Measurements from ENCODE around the gene MAPK8IP3.
"Not testable (repeated sequence)": the region's sequence is repeated elsewhere in the genome, so short reads cannot be mapped to it uniquely, and the experiment has no call there.

Gene MAPK8IP3

DNA sequence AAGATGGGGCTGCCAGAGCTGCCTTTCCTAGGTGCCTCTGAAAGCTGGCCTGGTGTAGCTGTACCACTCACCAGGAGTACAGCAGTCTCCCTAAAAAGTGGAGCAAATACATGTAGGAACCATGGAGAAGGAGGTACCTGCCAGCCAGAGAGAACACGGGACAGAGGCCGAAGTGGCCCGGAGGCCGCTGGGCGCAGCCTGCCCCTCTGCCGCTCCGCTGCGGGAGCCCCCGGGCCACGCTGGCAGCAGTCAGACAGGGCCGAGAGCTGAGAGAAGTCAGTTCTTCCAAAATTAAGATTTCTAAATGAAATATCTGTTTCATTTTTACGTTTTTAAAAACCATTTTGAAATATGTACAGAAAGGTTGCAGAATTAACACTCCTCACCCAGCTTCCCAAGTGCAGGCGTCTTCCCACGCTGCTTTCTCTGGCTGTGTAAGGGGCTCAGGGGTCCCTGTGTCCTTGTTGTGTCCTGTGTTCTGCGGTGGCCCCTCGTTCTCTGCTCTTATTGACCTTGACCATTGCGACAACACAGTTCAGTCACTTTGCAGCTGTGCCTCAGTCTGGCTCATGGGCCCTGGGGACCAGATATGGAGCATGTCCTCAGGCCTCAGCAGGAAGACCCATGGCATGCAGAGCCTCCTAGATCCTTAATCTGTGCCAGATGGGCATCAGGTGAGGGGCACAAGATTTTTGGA is 5.0 kb downstream of the MAPK8IP3 start:
- ATAC-seq, result no peak

DNA sequence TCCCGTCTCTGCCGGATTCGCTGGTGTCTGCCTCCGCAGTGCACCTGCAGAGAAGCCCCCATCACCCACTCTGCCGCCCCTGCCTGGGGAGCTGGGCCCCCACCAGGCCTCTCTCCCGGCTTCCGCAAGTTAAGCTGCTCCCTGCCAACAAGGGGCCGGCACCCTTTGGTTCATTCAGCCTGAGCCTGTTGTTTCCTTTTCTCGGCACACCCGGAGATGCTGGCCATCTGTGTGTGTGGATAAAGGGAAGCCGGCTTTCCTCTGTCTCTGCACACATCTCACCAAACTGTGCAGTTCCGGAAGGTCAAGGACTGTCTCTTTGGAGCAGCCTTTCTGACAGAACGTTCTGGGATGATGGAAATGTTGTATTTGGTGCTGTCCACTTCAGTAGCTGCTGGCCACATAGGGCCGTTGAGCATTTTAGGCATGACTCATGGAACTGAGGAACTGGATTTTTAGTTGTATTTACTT is 6.8 kb downstream of the MAPK8IP3 start:
- ATAC-seq, result no peak

DNA sequence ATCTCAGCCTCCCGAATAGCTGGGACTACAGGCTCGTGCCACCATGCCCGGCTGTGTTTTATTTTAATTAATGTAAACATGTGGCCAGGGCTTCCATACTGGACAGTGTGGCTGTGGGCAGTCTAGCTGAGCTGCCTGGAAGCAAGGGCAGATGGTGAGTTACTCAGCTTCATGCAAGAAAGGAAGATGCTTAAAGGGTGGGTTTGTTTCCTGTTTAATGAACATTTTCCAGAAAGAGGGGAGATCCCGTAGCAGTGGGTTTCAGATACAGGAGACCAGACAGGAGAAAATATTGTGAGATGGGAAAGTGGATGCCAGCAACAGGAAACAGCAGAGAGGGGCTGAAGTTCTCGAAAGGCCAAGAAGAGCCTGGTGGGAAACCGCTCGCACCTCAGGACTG is 7.3 kb downstream of the MAPK8IP3 start:
- ATAC-seq, result no peak

DNA sequence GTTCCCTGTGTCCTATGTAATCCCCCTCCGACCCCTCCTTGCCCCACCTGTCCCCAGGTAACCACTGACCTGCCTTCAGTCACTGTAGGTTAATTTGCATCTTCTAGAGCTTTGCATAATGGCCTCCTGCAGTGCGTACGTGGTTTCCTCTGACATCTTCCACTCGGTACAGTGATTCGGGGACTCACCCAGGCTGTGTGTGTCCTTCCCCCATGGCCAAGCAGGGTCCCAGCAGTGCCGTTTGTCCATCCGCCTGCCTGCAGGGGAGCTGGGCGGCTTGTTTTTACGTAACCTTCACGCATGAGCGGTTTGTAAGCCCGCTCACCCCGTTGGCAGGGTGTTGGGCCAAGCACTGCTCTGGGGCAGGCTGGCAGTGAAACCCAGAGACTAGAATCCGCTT is 7.9 kb downstream of the MAPK8IP3 start:
- no peak for ATAC-seq

DNA sequence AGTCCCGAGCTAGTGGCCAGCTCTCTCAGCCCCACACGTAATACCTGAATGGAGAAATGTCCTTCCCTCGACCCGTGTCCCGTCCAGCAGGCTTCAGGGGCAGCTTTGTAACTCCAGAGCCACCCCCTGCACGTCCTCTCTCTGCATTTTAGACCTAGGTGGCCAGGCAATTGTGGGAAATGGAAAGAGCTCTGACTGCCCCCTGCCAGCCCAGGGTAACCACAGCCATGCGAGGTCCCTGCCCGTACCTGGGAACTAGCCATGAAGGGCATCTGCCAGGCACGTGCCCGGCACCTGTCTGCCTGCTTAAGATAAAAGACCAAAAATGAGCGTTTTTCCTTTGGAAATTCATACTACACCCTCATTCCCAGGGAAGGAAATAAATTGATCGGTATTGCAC is 9.2 kb downstream of the MAPK8IP3 start:
- no peak for ATAC-seq

DNA sequence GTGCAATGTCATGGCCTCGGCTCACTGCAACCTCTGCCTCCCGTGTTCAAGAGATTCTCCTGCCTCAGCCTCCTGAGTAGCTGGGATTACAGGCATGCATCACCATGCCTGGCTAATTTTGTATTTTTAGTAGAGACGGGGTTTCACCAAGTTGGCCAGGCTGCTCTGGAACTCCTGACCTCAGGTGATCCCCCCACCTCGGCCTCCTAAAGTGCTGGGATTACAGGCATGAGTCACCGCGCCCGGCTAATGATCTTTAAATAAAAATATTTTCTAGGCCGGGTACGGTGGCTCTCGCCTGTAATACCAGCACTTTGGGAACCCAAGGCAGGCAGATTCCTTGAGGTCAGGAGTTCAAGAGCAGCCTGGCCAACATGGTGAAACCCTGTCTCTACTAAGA is 12.2 kb downstream of the MAPK8IP3 start:
- not testable (repeated sequence) for ATAC-seq

DNA sequence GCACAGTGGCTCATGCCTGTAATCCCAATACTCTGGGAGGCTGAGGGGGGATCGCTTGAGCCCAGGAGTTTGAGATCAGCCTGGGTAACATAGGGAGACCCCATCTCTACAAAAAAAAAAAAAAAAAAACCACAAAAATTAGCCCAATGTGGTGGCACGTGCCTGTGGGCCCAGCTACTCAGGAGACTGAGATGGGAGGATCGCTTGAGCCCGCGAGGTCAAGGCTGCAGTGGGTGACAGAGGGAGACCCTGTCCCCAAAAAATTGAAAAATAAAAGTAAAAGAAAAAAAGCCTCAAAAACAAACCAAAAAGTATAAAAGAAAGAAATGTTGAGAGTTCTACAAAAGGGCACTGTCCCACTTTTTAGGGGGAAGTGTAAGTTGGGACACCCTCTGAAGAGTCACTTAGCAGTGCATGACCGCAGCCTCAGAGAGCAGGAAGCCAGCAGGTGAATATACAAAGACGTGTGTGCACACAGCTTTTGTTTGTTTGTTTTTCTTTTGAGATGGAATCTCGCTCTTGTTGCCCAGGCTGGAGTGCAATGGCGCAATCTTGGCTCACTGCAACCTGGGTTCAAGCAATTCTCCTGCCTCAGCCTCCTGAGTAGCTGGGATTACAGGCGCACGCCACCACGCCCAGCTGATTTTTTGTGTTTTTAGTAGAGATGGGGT is 13.7 kb downstream of the MAPK8IP3 start:
- not testable (repeated sequence) for ATAC-seq

DNA sequence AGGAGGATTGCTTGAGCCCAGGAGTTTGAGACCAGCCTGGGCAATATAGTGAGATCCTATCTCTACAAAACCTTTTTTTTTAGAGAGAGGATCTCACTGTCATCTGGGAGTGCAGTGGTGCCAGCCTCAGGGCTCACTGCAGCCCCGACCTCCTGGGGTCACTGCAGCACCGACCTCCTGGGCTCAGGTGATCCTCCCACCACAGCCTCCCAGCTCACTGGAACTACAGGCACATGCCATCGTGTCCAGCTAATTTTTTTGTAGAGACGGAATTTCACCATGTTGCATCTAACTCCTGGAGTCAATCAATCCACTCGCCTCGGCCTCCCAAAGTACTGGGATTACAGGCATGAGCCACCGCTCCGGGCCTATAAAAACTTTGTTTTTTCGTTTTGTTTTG is 15.4 kb downstream of the MAPK8IP3 start:
- no peak for ATAC-seq

DNA sequence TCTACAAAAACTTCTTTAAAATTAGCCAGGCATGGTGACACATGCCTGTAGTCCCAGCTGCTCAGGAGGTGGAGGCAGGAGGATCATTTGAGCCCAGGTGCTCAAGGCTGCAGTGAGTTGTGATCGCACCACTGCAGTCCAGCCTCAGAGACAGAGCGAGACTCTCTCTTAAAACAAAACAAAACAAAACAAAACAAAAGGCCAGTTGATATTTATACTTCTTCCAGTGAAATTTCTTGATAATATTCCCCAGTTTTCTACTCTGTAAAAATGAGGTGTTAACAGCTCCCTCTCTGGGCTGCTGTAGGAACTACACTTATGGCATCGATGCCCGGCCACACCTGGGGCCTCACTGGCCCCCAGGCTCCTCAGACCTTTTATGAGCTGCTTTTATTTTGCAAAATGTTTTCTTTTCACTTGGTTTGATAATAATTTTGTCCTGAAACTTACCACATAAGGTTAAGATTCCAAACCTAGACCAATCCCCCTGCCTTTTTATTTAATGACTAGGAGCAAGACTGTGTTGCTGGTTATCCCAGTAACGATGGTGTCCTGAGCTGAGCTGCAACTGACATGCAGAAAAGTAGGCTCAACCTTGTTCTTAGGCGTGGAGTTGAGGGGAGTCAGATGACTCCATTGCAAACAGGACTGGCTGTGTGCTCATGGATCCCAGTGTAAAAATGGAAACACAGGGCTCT is 17.6 kb downstream of the MAPK8IP3 start:
- ATAC-seq, result no peak

DNA sequence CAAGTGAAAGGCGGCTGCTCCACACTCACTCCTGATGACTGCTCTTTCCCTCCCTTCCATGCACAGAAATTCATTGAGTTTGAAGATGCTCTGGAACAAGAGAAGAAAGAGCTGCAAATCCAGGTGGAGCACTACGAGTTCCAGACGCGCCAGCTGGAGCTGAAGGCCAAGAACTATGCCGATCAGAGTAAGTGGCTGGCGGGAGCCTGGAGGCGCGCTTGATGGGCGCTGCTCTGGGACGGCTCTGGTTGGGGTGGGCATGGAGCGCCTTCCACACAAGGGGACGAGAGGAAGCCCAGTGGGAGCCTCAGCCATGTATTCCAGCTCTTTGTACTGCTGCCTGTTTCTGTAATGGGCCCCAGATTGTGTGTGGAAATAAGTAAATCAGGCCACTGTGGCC is 18.5 kb downstream of the MAPK8IP3 start:
- no peak for ATAC-seq

DNA sequence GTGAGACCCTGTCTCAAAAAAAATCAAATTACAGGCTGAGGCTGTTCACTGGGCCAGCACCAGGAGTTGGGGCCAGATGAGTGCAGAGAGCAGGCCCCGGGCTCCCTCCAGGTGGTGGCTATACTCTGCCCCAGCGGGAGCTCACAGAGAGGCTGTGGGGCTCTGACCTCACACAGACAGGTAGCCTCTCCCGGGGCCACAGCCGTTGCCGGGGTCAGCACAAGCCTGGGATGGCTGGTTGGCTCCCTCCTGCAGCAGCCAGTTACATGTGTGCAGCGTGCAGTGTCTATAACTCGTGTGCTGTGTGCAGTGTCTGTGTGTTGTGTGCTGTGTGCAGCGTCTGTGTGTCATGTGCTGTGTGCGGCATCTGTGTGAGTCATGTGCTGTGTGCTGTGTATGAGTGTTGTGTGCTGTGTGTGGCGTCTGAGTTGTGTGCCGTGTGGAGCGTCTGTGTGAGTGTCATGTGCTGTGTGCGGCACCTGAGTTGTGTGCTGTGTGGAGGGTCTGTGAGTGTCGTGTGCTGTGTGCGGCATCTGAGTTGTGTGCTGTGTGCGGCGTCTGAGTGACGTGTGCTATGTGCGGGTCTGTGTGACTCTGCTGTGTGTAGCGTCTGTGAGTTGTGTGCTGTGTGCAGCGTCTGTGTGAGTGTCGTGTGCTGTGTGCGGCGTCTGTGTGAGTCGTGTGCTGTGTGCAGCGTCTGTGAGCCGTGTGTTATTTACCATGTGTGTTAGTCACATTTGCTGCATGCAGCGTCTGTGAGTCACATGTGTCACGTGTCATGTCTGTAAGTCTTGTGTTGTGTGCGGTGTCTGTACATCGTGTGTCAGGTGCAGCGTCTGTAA is 20.9 kb downstream of the MAPK8IP3 start:
- ATAC-seq, result no peak

DNA sequence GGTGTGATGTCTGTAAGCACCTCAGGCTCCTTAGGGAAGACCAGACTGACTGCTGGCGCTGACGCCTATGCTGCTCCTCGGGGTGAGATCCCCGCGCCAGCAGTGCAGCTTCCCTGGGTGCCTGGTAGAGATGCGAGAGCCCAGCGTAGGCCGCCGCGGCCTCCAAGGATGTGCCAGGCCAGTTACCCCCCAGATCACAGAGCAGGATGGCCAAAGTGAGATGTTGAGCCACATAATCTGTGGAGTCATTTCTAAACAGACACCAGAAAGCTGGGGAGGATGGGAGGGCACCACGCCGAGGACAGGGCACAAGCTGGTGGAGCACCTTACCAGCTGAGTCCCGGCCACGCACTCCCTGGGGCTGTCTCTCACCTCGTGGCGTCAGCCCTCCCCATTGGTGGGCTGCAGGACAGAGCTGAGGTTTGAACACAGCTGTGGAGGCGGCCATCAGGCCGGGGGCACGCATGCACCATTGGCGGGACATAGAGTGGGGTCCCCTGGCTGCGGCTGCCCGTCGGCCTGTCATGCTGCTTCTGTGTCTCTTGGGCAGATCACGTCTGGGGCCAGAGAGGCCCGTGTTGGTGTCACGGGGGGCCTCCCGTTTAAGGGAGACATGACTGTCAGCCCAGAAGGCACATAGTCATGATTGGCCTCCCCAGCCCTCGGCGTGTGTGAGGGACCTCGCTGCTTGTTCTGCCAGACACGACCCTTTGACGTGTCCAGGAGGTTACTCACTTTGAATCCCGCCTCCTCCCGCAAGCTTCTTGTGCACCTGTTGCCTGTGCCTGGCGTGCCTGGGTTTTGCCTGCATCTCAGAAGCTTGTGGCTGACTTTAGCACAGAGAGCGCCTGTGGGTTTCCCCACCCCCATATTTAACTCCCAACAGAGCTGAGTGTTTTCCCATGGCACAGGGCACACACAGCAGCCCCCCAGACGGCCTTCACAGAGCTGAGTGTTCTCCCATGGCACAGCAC is 21.9 kb downstream of the MAPK8IP3 start:
- ATAC-seq, result no peak

DNA sequence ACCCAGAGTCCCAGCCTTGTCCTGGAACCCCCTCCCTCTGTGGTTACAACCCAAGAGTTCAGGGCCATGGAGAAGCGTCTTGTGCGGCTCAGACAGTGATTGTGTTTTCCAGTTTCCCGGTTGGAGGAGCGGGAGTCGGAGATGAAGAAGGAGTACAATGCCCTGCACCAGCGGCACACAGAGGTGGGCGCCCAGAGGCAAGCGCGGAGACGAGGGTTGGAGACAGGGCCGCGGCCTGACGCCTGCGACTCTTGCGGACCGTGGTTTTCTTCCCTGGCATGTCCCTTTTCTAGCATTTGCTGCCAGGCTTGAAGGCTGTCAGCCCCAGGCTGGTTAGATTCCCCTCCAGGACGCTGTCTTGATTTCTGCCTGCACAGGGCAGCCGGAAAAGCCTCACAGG is 23.0 kb downstream of the MAPK8IP3 start:
- no peak for ATAC-seq

DNA sequence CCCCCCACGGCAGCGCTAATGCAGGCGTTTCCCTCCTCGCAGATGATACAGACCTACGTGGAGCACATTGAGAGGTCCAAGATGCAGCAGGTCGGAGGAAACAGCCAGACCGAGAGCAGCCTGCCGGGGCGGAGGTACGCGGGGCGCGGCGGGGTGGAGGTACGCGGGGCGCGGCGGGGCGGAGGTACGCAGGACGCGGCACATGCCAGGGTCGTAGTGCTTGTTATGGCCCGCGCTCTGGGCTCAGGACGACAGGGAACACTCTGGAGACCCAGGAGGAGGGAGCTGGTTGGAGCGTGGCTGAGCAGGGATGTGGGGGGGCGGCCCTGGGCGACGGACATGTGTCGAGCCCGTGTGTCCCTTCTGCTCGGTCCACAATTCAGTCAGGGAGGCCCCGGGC is 23.4 kb downstream of the MAPK8IP3 start:
- ATAC-seq, result no peak

DNA sequence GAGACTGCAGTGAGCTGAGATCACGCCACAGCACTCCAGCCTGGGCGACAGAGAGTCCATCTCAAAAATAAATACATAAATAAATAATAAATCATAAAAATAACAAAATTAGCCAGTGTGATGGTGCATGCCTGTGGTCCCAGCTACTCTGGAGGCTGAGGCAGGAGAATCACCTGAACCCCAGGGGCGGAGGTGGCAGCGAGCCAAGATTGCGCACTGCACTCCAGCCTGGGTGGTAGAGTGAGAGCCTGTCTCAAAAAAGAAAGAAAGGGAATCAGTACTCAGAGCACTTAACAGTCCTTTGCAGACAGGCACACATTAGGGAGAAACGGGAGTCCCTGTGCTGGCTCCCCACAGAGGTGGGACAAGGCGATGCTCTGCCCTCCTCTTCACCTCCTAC is 25.1 kb downstream of the MAPK8IP3 start:
- no peak for ATAC-seq

DNA sequence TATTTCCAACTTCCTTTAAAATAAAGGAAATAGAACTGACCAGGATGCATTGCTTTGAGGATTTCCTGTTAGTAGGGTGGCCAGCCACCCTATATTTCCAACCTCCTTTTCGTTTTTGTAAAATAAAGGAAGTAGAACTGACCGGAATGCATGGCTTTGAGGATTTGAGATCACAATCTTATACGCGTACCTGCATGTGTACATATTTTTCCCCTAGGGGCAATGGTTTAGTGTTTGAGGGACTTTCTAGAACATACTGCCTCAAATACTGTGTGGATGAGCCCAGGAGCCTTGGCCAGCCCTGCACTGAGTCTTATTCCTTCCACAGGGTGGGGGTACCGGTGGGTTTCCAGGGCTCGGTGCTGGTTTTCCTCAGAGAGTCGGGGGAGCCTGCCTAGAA is 25.6 kb downstream of the MAPK8IP3 start:
- no peak for ATAC-seq

DNA sequence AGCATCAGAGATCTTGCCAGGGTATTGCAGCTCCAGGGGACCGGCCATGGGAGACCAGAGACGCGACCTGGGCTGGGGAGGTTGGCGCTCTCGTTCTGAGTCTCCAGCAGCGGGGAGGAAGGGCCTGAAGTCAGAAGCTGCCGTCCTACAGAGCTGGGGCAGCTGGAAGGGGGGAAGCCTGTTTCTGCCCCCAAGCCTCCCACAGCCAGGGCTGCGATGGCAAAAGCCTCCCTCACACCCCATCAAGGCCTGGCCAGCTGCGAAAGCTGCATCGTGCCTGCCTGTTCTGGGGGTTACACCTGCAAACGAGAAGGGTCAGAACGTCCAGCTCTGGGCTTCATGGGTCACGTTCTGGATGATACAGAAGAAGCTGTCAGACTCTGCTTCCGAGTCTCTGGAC is 26.1 kb downstream of the MAPK8IP3 start:
- ATAC-seq, result no peak

DNA sequence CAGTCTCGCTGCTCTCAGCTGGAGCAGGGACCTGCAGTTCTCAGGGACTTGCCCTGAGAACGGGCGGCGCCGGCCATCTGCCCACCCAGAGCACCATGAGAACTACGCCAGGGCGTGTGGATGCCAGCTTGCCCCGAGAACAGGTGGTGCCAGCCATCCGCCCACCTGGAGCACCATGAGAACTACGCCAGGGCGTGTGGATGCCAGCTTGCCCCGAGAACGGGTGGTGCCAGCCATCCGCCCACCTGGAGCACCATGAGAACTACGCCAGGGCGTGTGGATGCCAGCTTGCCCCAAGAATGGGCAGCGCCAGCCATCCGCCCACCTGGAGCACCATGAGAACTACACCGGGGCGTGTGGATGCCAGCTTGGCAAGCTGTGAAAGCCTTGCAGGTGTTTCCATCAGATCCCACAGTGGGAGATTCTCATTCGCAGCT is 26.6 kb downstream of the MAPK8IP3 start:
- ATAC-seq, result not testable (repeated sequence)

DNA sequence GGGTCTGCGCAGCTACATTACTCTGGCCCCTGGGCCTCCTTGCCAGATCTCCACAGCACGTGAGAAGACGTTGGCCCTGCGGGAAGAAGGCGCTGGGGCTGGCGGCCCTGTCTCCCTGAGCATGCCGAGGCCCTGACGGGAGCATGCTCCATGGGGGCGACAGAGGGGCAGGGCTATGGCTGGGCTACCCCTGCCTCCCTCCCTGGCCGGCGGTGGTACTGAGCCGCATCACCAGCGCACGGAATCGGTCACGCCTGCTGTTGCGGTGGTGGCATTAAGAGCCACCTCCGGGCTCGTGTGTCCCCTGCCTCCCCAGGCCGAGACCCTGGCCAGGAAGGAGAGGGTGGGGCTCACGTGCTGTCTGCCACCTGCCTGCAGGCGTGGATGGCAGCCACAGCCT is 28.1 kb downstream of the MAPK8IP3 start:
- ATAC-seq, result no peak

DNA sequence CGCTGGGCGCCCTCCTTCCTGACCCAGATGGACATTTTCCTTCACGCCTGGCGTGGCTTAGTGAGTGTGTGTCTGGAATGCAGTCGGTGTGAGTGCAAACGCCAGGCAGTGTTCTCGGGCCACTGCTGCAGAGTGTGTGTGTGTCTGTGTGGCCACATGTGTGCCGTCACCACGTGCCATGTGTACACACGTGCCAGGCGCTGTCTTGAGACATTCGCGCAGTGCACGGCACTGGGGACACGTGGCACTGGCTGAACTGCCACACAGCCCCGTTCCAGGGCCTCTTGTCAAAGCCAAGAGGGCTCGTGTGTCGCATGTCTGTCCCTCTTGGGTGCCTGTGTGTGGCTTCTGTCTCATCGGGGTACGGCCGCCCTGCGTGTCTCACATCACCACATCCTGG is 28.8 kb downstream of the MAPK8IP3 start:
- ATAC-seq, result no peak

DNA sequence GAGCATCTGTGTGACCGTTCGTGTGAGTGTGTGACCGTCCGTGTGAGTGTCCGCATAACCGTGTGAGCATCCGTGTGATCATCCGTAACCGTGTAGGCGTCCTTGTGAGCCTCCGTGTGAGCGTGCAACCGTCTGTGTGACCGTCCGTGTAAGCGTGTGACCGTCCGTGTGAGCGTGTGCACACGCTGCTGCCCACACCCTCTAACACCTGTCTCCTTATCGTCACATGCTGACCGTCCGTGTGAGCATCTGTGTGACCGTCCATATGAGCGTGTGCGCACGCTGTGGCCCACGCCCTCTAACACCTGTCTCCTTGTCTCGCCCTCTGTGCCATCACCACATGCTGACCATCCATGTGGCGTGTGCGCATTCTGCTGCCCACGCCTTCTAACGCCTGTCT is 34.2 kb downstream of the MAPK8IP3 start:
- ATAC-seq, result no peak
